Iris pigment epithelial cell (primary cell): ENCODE measurements around the gene RBM17.
"Not testable (repeated sequence)": the region's sequence is repeated elsewhere in the genome, so short reads cannot be mapped to it uniquely, and the experiment has no call there.

ENCODE experiments used
- DNase-seq: peaks from one replicate; pipeline ENCODE4 v3.0.0-alpha.2; 2011; ENCODE audit warnings: low read depth

Gene RBM17

GRCh38 chr10:6056411-6057135, 32.3 kb upstream of the RBM17 start:
- no peak for DNase-seq

- DNase-seq = no peak
These were observed 30.0 kb upstream of the RBM17 start for GRCh38 chr10:6058682-6059475.

GRCh38 chr10:6059506-6059905, 29.3 kb upstream of the RBM17 start:
- DNase-seq = no peak

- no peak for DNase-seq
These were observed 27.8 kb upstream of the RBM17 start for GRCh38 chr10:6061056-6061455.

GRCh38 chr10:6062101-6062771, 26.6 kb upstream of the RBM17 start, which contains the start of gene IL2RA:
IL2RA (minus strand) TSS chr10:6062367; CDS start chr10:6062151, 216 bp downstream.
- no peak for DNase-seq

GRCh38 chr10:6064119-6064518, 24.7 kb upstream of the RBM17 start:
- no peak for DNase-seq

- DNase-seq = not testable (repeated sequence)
These were observed 24.1 kb upstream of the RBM17 start for GRCh38 chr10:6064726-6065125.

- DNase-seq = peak; percentile 10
These were observed 23.4 kb upstream of the RBM17 start for GRCh38 chr10:6065406-6065805.

GRCh38 chr10:6065835-6066234, 23.0 kb upstream of the RBM17 start:
- DNase-seq = peak; percentile 69

- DNase-seq = no peak
These were observed 21.4 kb upstream of the RBM17 start for GRCh38 chr10:6067457-6067856.

GRCh38 chr10:6068006-6068405, 20.8 kb upstream of the RBM17 start:
- no peak for DNase-seq

- no peak for DNase-seq
These were observed 20.4 kb upstream of the RBM17 start for GRCh38 chr10:6068422-6068821.

- no peak for DNase-seq
These were observed 19.5 kb upstream of the RBM17 start for GRCh38 chr10:6069081-6069931.

- peak; percentile 13 for DNase-seq
These were observed 18.2 kb upstream of the RBM17 start for GRCh38 chr10:6070660-6071059.

- DNase-seq = no peak
These were observed 17.4 kb upstream of the RBM17 start for GRCh38 chr10:6071181-6072175.

- peak; percentile 24 for DNase-seq
These were observed 16.5 kb upstream of the RBM17 start for GRCh38 chr10:6072215-6072934.

- DNase-seq = peak; percentile 73
These were observed 14.1 kb upstream of the RBM17 start for GRCh38 chr10:6074489-6075301.

- DNase-seq = no peak
These were observed 11.7 kb upstream of the RBM17 start for GRCh38 chr10:6077071-6077675.

- no peak for DNase-seq
These were observed 9.8 kb upstream of the RBM17 start for GRCh38 chr10:6079044-6079443.
